Caco-2 (cell line): ENCODE data around the gene SARDH. TPM values are rescaled to one million over a fixed set of nuclear protein-coding genes. Genes with fewer than 3 reads are reported as not detected.

Source experiments
- BruUV-seq: library from RNA; stranded (reverse); fragments of 400-500 nt; replicated peaks from 2 replicates; lab custom pipeline; 2021; lab: Mats Ljungman, UMichigan
- CTCF ChIA-PET: fragments of 300-600 bp; sonication (Branson Sonifier 250); formaldehyde crosslinking; loops from one replicate; lab custom pipeline; 2022; ENCODE audit warnings: antibody characterized with exemption; lab: Charles Lee
- POLR2A ChIA-PET: fragments of 300-600 bp; sonication (Branson Sonifier 250); formaldehyde crosslinking; loops from one replicate; lab custom pipeline; 2022; ENCODE audit warnings: antibody characterized with exemption; lab: Charles Lee
- DNase-seq, 2 experiments: peaks; one replicate each; pipeline versions ENCODE4 v3.0.0 to v3.0.0-alpha.2; 2020 to 2022
- H3K27me3 ChIP-seq: replicated peaks from 2 replicates; pipeline ENCODE4 v1.6.0; 2011; ENCODE audit warnings: low read length; ENCODE audit not compliant: control insufficient read depth, insufficient read depth
- H3K36me3 ChIP-seq: 2 replicates; pipeline ENCODE4 v1.5.1; 2011; ENCODE audit warnings: low read length; ENCODE audit not compliant: control insufficient read depth, insufficient read depth
- H3K4me1 ChIP-seq: fragments of 250-450 bp; sonication (Bioruptor Pico); 2 replicates; pipeline ENCODE4 v1.5.1; 2020; ENCODE audit warnings: mild to moderate bottlenecking
- H3K4me3 ChIP-seq: 2 replicates; pipeline ENCODE4 v1.5.1; 2011; ENCODE audit warnings: low read depth, mild to moderate bottlenecking, control low read depth, low read length
- H3K9me3 ChIP-seq: fragments of 250-450 bp; sonication (Bioruptor Pico); 2 replicates; pipeline ENCODE4 v1.5.1; 2020; ENCODE audit warnings: mild to moderate bottlenecking, moderate library complexity
- H3K27ac Mint-ChIP-seq: one replicate; pipeline ENCODE4 v1.8.0; 2022; ENCODE audit warnings: mixed read lengths; ENCODE audit not compliant: unreplicated experiment
- H3K27me3 Mint-ChIP-seq: one replicate; pipeline ENCODE4 v1.8.0; 2022; ENCODE audit warnings: mixed read lengths; ENCODE audit not compliant: insufficient read depth, unreplicated experiment
- H3K36me3 Mint-ChIP-seq: one replicate; pipeline ENCODE4 v1.8.0; 2022; ENCODE audit warnings: mild to moderate bottlenecking, mixed read lengths; ENCODE audit not compliant: insufficient read depth, unreplicated experiment
- H3K4me1 Mint-ChIP-seq: one replicate; pipeline ENCODE4 v1.8.0; 2022; ENCODE audit warnings: low read depth, mixed read lengths; ENCODE audit not compliant: unreplicated experiment
- H3K4me3 Mint-ChIP-seq: one replicate; pipeline ENCODE4 v1.8.0; 2022; ENCODE audit warnings: mild to moderate bottlenecking, moderate library complexity, mixed read lengths; ENCODE audit not compliant: unreplicated experiment
- H3K9me3 Mint-ChIP-seq: one replicate; pipeline ENCODE4 v1.8.0; 2022; ENCODE audit warnings: mixed read lengths; ENCODE audit not compliant: unreplicated experiment
- CTCF ChIP-seq, 2 experiments: fragments of 200-600 bp in 1 of 2; IDR thresholded peaks; 1 replicate in 1 of 2; 2 replicates in 1 of 2; pipeline versions ENCODE4 v1.5.1 to v1.8.0; 2011 to 2022; ENCODE audit warnings: antibody characterized with exemption in 1 of 2, control low read depth in 1 of 2, inconsistent platforms in 1 of 2, low read depth in 1 of 2, low read length in 1 of 2, mild to moderate bottlenecking in 1 of 2, moderate library complexity in 1 of 2; ENCODE audit not compliant: insufficient read depth in 1 of 2, severe bottlenecking in 1 of 2, unreplicated experiment in 1 of 2
- intact Hi-C: fragments of 100-400 bp; cut with micrococcal nuclease; formaldehyde crosslinking; loops from one replicate; pipeline ENCODE4 v1.10.0; 2022; ENCODE audit not compliant: unreplicated experiment
- total RNA-seq: library from RNA; stranded (reverse); gene quantifications from 2 replicates; pipeline ENCODE4 v1.2.3, GENCODE V29; 2022

The SARDH gene
- total RNA-seq, 1 experiment from 2014 or later = 0.36 TPM

- H3K27me3 Mint-ChIP-seq = no peaks in the 10 kb centered on the region
- Histone ChIP-seq H3K4me1 (peaks cover 25% of the 10 kb centered on the region), H3K36me3 (no peaks in the 10 kb centered on the region), H3K9me3 (no peaks in the 10 kb centered on the region), H3K4me3 (no peak overlapping the region), H3K27me3 (no peaks in the 10 kb centered on the region)
- H3K4me3 Mint-ChIP-seq = no peak overlapping the region
- no peak overlapping the region for H3K27ac Mint-ChIP-seq
- no TSS peak for BruUV-seq
- CTCF ChIA-PET = no interaction called here
- no peak for DNase-seq
- H3K9me3 Mint-ChIP-seq = no peaks in the 10 kb centered on the region
- POLR2A ChIA-PET = no interaction called here
- no peak for TF ChIP-seq CTCF (IDR thresholded peaks at IDR 0.05; ENCODE audit: insufficient read depth in 1 of 2, low read depth in 1 of 2, low read length in 1 of 2, severe bottlenecking in 1 of 2, unreplicated experiment in 1 of 2)
- intact Hi-C loops = no loop called here
- peaks cover 7% of the 10 kb centered on the region for H3K4me1 Mint-ChIP-seq
- no peaks in the 10 kb centered on the region for H3K36me3 Mint-ChIP-seq
Observed at GRCh38 chr9:133713960-133714495, 24.1 kb downstream of the SARDH start.

GRCh38 chr9:133713150-133713959 is 24.8 kb downstream of the SARDH start:
- DNase-seq = no peak
- H3K27me3 Mint-ChIP-seq = no peaks in the 10 kb centered on the region
- Histone ChIP-seq H3K27me3 (no peaks in the 10 kb centered on the region), H3K4me1 (peaks cover 25% of the 10 kb centered on the region), H3K36me3 (no peaks in the 10 kb centered on the region), H3K4me3 (no peak overlapping the region), H3K9me3 (no peaks in the 10 kb centered on the region)
- TF ChIP-seq CTCF (IDR thresholded peaks at IDR 0.05; ENCODE audit: insufficient read depth in 1 of 2, low read depth in 1 of 2, low read length in 1 of 2, severe bottlenecking in 1 of 2, unreplicated experiment in 1 of 2) = no peak
- intact Hi-C loops = no loop called here
- CTCF ChIA-PET = interaction anchor here (0.6 kb wide), 1 partner anchor 13 kb away, joined by 4 read pairs; no protein-coding TSS in a partner anchor
- H3K27ac Mint-ChIP-seq = no peak overlapping the region
- peaks cover 7% of the 10 kb centered on the region for H3K4me1 Mint-ChIP-seq
- no peaks in the 10 kb centered on the region for H3K9me3 Mint-ChIP-seq
- no peak overlapping the region for H3K4me3 Mint-ChIP-seq
- no TSS peak for BruUV-seq
- POLR2A ChIA-PET = no interaction called here
- H3K36me3 Mint-ChIP-seq = no peaks in the 10 kb centered on the region

GRCh38 chr9:133712221-133713100 is 25.7 kb downstream of the SARDH start:
- no peaks in the 10 kb centered on the region for H3K27me3 ChIP-seq
- no peak for DNase-seq
- Mint-ChIP-seq H3K36me3 (no peaks in the 10 kb centered on the region), H3K4me1 (peaks cover 7% of the 10 kb centered on the region), H3K4me3 (no peak overlapping the region), H3K27ac (no peak overlapping the region), H3K9me3 (no peaks in the 10 kb centered on the region), H3K27me3 (no peaks in the 10 kb centered on the region)
- ChIA-PET CTCF (no interaction called here), POLR2A (no interaction called here)
- H3K9me3 ChIP-seq = no peaks in the 10 kb centered on the region
- no peak for TF ChIP-seq CTCF (IDR thresholded peaks at IDR 0.05; ENCODE audit: insufficient read depth in 1 of 2, low read depth in 1 of 2, low read length in 1 of 2, severe bottlenecking in 1 of 2, unreplicated experiment in 1 of 2)
- peaks cover 25% of the 10 kb centered on the region for H3K4me1 ChIP-seq
- intact Hi-C loops = no loop called here
- H3K36me3 ChIP-seq = no peaks in the 10 kb centered on the region
- no TSS peak for BruUV-seq
- H3K4me3 ChIP-seq = no peak overlapping the region
